ENCODE measurements around the gene RNASE4.
"Not testable (repeated sequence)": the region's sequence is repeated elsewhere in the genome, so short reads cannot be mapped to it uniquely, and the experiment has no call there.

Gene RNASE4, protein sequence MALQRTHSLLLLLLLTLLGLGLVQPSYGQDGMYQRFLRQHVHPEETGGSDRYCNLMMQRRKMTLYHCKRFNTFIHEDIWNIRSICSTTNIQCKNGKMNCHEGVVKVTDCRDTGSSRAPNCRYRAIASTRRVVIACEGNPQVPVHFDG

DNA sequence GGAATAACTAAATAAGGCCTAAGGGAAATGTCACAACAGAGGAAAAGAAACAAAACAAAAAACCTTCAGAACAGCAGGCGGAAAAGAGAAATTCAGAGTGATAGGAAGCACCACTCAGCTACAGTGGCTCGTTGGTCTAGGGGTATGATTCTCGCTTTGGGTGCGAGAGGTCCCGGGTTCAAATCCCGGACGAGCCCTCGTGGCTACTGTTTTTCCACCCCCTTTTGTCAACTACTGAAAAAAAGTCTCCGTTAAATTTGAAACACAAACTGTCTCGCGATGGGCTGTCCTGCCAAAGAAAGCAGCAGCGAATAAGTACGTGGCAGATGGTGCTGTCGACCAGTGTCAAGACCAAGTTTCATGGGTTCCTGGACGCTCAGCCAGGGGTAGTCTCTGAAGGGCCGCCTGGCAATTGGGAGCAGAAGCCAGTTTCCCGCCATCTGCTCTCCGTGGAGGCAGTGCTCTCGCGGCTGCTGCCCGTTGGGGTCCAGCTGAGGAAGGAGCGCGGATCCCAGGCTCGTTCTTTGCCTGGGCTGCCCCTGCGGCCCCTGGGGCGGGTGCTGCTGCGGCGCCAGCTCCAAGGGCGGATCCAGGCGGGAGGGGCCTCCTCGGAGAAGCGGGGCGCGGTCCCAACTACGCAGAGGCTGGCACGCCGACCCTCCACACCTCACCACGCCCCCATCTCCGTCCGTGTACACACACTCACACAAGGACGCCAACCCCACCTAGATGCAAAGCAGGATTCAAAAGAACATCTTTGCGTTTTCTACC, at the start of gene RNASE4:
RNASE4 (plus strand) TSS at position 670 of the 771 bp plus-strand sequence. CDS start 14,812 bp downstream, outside the sequence.
- peak; percentile 87 for DNase-seq (ENCODE audit: low spot score)

DNA sequence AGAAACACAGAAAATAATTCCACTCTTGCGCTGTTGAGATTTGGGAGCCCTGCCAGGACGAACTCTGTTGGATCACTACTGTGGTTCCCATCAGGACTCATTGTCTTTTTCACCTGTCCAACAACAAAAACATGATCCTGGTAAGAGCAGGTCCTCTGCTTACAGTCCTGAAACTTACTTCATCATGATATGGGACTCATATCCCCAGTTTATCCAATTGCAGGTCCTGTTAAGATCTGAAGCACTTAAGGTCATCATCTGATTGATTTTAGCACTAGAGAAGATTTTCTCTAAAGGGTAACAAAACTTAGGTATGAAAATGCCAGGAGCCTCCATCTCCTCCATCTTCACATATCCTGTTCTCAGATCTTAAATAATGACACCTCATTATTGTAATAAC, 42.8 kb upstream of the RNASE4 start, which contains the start of gene OR6S1:
OR6S1 (minus strand) TSS at position 101 of the 400 bp plus-strand sequence; CDS start at position 101, 0 bp downstream.
- no peak for DNase-seq (ENCODE audit: low spot score)

DNA sequence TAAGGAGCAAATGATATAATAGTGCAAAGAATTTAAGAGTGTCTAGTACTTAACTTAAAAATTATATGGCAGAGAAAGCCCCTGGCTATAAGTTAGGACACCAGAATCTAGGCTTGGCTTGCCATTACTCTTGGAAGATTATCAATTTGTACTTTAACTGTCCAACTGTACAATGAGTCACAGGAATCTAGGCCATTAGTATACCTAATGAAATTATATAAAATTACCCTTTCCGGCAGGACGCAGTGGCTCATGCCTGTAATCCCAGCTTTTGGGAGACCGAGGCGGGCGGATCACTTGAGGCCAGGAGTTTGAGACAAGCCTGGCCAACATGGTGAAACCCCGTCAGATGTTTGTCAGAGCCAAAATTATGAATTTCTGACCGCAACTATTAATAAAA, 42.2 kb upstream of the RNASE4 start:
- DNase-seq (ENCODE audit: low spot score) = no peak

DNA sequence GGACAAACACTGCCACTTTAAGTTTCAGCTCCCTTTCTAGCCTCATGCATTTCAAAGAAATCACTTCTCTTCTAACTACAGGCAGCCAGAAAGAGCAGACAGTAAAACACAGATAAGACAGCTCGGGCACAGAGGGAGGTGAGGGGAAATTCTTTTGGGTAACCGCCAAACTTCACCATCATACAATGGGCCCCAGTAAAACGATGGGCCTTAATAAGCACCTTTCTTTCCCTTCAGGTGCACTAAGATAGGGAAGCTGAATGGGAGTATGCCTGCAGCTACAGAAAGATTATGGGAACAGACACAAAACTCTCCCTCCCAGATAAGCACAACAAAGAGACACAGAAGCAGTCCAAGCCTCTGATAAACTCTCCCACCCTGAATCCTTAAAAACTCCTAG, 41.6 kb upstream of the RNASE4 start:
- DNase-seq (ENCODE audit: low spot score) = not testable (repeated sequence)

DNA sequence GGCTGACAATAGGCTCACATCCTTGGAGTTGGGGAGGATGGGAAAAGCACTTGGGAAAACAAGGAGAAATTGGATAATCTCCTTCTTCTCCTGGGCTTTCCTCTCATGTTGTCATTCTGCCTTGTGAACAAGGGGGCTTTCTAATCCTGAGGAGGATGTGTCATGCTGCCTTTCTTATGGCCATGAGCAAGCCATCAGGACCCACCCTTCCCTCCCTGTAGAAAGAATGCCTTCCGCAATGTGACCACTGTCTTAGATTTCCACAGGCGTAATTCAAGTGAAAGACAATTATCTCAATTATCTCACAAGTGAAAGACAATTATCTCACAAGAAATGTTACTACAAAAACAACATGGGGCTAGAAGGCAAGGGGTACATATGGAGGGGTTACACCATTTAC, 39.8 kb upstream of the RNASE4 start:
- DNase-seq (ENCODE audit: low spot score) = no peak

DNA sequence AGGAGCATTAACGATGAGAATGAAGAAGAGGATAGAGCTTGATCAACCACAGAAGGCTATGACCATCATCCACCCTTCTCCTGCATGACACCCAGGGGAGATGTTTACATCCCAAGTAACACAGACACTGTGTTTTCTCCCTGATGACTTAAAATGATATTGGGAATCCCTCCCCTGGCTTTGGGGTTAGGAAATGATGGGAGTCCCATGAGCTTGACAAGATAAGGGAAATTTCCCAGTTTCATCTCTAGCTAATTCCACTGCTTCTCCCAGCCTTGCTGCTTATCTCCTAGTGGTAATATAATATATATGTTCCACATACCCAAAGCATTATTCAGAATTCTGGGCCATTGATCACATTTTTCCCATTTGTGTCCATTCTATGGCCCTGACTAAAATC, 38.9 kb upstream of the RNASE4 start:
- no peak for DNase-seq (ENCODE audit: low spot score)

DNA sequence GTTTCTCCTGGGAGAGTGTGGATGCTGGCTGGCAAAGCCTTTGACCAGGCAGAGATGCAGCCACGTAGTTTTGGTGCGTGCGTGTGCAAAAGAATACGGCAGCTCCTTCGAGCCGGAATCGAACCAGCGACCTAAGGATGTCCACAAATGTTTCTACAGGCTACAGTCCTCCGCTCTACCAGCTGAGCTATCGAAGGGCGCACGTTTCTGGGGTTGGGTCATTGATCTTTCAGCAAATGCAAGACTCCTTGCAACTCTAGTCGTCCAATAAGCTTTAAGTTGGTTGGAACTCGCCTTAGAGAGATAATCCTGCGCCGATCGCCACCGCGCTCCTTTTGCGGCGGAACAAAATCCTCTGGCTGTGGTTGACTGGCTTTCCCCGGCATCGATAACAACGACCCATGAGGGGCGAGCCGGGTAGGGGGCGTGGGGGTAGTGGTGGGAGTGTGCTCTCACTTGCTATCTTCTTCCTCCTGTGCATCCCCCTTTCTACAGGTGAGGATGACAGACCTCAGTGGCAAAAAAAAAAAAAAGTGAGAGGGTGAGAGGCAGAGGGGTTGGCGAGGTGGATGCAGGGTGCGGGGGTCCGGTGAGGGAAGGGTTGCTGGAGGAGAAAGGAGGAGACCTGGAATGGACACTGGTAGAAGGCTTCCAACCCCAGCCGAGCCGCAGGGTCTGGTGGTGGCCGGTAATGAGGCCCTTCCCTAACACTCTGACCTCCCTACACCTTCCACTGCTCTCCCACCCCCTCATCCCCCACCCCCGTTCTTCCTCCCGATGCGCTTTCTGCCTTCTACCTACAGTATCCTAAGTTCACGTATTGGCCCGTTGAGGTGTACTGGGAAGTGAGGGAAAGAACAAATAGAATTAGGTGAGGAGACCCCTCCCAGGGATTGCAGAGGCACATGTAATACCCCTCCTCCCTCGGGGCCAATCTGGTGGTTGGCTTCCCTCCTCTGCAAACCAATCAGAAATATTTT, 31.1 kb upstream of the RNASE4 start:
- DNase-seq (ENCODE audit: low spot score) = no peak

DNA sequence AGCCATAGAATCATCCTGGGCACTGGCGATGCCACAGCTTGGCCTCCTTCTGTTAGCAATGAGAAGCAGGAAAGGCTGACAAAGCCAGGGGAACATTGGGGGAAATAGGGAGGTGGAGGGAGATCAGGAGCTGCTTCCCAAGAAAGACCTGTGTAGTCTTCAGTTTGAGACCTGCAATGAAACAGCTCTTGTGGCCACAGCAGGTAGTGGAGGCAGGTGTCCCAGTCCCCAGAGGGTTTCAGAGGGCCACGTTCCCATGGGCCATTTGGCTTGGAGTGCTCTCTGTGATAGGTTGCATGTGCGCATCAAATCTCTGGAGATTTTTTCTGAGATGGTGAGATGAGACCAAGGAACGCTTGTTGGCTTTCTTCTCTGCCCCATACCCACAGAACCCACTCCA, 28.5 kb upstream of the RNASE4 start:
- no peak for DNase-seq (ENCODE audit: low spot score)

DNA sequence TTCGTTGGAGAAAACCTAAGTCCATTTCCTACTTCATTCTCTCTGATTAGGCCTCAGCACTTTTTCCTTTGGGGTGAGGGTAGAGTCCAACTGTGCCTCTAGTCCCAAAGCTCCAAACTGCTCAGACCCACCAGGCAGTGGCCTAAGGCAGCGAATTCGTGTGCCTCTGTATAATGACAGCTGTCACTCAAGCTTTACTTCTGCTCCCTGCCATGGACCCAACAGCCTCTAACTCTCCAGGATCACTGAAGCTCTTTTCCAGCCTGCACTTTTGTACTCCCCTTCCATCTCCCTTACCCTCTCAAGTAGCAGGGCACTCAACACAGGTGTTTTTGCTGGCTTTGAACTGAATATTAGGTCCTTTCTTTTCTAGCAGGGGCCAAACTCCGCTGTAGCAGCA, 28.1 kb upstream of the RNASE4 start:
- no peak for DNase-seq (ENCODE audit: low spot score)

DNA sequence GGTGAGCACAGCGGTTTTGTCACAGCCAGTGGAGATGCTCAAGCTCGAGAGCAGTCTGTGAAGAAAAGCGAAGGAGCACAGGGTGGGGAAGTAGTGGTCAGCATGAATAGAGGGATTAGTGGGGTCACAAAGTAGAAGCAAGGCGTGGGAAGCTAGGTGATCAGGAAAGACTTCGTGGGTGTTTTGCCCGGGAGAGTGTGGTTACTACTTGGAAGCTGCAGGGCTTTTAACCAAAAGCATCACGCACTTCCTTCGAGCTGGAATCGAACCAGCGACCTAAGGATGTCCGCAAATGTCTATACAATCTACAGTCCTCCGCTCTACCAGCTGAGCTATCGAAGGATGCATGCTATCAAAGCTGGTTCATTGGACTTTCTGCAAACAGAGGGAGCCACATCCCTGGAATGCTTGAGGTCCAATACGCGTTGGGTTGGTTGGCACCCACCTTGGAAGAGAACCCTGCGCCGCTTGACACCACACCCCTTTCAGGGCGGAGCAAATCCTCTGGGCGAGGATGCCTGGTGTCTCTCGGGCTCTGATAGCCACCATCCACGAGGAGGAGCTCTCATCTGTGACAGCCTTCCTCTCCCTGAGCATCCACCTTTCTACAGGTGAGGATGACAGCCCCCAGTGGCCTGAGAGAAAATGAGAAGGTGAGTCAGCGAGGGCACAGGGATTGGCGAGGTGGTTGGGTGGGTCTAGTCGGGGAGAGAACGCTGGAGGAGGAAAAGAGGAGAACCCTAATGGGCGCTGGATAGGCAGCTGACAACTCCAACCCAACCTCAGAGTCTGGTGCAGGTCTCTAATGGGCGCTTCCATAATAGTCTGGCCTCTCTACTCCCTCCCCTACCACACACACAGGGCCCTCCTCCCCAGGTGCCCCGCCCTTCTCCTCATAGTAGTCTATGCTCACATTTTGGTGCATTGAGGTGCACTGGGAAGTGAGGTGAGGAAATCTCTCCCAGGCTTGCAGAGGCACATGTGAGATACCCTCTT, 26.8 kb upstream of the RNASE4 start:
- no peak for DNase-seq (ENCODE audit: low spot score)

DNA sequence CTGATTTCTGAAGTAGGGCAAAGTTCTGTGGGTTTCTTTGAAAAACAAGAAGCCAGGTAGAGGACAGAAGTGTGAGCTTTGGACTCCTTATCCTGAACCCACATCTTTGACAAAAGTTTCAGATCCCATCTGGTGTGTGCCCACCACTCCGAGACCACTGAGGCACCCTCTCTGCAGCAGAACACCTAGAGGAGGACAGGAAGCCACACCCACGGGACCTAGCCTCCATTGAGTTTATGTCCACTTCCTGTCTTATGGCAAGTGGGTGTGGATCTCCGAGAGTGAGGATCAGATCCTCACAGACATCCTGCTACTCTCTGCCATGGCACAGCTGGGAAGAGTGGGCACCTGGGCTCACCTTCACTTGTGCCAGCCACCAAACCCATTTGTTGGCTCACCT, 26.1 kb upstream of the RNASE4 start:
- no peak for DNase-seq (ENCODE audit: low spot score)

DNA sequence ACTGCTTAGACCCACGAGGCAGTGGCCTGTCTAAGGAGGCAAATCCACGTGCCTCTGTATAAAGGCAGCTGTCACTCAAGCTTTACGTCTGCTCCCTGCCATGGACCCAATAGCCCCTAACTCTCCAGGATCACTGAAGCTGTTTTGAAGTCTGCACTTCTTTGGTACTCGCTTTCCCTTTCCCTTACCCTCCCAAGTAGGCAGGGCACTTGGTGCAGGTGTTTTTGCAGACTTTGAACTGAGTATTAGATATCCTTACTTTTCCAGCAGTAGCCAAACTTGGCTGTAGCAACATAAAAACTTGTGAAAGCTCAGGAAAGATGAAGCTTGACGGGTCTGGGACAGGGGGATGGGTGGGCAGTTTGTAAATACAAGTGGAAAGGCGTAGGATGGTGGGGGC, 25.0 kb upstream of the RNASE4 start:
- DNase-seq (ENCODE audit: low spot score) = no peak

DNA sequence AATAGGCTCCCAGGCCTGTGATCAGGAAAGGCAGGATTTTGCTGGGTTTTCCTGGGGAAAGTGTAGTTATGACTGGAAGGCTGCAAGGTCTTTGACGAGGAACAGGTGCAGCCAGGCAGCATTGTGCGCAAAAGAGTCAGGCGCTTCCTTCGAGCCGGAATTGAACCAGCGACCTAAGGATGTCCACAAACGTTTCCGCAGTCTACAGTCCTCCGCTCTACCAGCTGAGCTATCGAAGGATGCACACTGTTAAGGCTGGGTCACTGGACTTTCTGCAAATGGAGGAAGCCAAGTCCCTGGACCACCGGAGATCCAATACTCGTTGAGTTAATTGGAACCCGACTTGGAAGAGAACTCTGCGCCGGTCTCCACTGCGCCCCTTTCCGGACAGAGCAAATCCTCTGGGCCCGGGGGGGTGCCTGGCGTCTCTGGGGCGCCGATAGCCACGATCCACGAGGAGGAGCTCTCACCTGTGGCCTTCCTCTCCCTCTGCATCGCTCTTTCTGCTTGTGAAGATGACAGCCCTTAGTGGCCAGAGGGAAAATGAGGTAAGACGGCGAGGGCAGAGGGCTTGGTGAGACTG, 24.5 kb upstream of the RNASE4 start:
- no peak for DNase-seq (ENCODE audit: low spot score)

DNA sequence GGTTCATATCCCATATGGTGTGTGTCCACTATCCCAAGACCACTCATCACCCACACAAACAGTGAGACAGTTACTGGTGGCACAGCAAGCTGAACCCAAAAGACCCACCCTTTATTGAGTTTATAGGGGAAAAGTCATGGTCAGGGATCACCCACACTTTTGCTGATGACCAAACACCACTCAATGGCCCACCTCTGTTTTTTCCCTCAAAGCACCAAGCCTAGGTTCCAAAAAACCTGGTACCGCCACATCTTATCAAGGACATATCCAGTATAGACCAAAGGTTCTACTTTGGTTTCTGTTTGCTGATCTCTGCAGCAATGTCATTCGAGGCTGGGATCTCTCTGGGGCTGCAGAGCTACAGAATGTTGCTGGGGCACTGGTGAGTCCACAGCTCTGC, 23.2 kb upstream of the RNASE4 start:
- no peak for DNase-seq (ENCODE audit: low spot score)

DNA sequence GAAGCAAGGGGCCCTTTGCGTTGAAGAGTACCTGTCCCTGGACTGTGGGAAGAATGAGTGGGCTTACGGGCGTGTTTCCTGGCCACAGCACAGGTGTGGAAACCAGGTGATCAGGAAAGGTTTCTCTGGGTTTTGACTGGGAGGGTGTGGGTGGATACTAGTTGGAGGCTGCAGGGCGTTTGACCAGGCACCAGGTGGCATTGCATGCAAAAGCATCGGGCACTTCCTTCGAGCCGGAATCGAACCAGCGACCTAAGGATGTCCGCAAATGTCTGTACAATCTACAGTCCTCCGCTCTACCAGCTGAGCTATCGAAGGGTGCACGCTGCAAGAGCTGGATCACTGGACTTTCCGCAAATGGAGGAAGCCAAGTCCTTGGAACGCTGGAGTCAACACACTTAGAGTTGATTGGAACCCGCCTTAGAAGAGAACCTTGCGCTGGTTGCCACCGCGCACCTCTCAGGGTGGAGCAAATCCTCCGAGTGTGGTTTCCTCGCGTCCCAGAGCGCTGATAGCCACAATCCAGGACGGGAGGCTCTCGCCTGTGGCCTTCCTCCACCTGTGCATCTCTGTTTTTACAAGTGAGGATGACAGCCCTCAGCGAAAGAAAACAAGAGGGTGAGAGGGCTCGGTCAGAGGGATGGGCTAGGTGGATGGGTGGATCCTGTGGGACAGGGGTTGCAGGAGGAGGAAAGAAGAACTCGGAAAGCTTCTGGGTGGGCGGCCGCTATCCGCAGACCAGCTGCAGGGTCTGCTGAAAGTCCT, 21.2 kb upstream of the RNASE4 start:
- peak; percentile 32 for DNase-seq (ENCODE audit: low spot score)

DNA sequence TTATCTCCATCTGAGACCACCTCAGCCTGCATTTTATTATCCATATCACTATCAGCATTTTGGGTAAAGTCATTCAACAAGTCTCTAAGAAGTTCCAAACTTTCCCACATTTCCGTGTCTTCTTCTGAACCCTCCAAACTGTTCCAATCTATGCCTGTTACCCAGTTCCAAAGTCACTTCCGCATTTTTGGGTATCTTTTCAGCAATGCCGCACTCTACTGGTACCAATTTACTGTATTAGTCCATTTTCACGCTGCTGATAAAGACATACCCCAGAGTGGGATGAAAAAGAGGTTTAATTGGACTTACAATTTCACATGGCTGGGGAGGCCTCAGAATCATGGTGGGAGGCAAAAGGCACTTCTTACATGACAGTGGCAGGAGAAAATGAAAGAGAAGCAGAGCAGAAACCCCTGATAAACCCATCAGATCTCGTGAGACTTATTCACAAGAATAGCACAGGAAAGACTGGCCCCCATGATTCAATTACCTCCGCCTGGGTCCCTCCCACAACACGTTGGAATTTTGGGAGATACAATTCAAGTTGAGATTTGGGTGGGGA, 17.9 kb upstream of the RNASE4 start:
- DNase-seq (ENCODE audit: low spot score) = not testable (repeated sequence)

DNA sequence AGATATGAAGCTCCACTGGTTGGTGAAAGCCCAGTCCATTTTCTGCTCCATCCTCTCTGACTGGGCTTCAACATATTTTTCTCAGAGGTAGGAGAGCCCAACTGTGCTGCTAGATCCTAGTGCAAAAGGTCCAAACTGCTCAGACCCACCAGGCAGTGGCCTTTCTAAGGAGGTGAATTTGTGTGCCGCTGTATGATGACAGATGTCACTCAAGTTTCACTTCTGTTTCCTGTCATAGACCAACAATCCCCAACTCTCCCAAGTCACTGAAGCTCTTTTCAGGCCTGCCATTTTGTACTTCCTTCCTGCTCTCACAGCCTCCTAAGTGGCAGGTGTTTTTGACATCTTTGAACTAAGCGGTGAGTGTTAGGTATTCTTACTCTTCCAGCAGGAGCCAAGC, 16.4 kb upstream of the RNASE4 start:
- DNase-seq (ENCODE audit: low spot score) = no peak

DNA sequence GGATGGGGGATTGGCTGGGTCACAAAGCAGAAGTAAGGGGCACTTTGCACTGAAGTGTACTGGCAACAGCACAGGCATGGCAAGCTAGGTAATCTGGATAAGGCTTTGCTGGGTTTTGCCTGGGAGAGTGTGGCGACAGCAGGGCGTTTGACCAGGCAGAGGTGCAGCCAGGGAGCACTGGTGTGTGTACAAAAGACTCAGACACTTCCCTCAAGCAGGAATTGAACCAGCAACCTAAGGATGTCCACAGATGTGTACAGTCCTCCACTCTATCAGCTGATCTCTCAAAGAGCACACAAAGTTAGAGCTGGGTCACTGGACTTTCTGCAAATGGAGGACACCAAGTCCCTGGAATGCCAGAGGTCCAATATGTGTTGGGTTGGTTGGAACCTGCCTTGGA, 15.4 kb upstream of the RNASE4 start:
- DNase-seq (ENCODE audit: low spot score) = no peak

DNA sequence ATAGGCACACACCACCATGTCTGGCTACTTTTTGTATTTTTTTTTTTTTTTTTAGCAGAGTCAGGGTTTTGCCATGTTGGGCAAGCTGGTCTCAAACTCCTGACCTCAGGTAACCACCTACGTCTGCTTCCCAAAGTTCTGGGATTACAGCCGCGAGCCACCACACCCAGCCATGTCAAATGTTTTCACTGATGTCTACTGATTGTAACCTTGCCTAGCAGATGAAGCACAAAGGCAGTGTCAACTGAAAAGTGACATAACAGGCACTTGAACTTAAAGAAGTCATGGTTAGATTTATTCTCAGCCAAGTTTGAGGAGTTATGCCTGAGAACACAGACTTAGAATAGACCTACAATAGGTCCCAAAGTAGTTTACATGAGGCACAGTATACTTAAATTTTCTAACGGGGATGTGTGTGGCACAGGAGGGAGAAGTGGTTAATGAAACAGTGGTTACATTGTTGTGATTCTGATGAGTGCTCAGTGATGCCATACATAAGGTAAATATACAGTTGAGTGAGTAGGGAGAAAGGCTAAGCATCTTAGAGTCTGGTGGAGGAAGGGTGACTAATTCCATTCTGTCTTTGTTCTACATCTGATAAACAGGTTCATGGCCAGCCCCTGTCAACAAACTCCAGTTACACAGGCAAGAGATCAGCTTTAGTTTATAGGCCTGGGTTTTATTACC, 12.6 kb upstream of the RNASE4 start:
- no peak for DNase-seq (ENCODE audit: low spot score)

All from GM03348 (cell line).